Measurements from ENCODE around the gene ROCK2. TPM values are rescaled to one million over a fixed set of nuclear protein-coding genes. Genes with fewer than 3 reads are reported as not detected.

The ROCK2 gene
- total and polyA plus RNA-seq, 2 of the 13 experiments (the other 11 are each of a cell fraction or from before 2014, with no cell fraction given), result 38.1 to 119 TPM

DNA sequence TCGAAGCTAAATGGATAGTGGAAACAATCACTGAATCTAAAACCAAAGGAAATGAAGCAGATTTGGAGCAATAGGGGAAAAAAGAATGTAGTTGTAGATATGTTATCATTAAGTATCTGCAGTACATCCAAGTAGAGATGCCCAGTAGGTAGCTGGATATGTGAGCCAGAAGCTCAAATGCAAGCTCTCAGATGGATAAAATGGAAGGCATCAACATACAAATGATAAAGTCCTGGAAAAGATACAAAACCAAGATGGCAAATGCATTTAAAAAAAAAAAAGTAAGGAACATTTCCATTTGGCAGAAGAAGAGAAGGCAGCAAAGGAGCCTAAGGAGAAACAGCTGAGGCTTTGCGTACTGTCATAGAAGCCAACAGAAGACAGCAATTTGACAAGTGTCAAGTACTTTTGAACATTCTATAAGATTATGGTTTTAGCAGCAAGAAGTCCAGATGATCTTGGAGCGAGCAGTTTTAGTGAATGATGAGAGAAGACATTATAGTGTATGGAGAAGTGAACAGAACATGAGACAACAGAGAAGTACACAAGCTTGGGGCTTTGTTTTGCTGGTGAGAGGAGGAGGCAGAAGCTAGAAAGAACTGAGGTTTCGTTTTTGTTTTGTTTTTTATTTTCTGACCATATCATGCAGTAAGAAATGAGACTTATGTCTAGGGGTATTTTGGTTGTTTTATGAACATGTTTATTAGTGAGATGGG, 18.3 kb downstream of the ROCK2 start:
- Histone ChIP-seq H3K9me3 (ENCODE audit: low read length) (no peaks in the 10 kb centered on the region), H3K9ac (ENCODE audit: insufficient read depth, low read depth, low read length) (no peak overlapping the region), H3K4me2 (ENCODE audit: low read depth, low read length) (no peak overlapping the region), H2AFZ (ENCODE audit: low read length) (no peak overlapping the region), H4K20me1 (ENCODE audit: insufficient read depth, low read length) (peaks cover 93% of the 10 kb centered on the region), H3K36me3 (replicated peaks in 1 of 2; ENCODE audit: control insufficient read depth in 1 of 2, insufficient read depth in 2 of 2, low read length in 2 of 2) (no peaks in the 10 kb centered on the region; a peak in 2 of 5 replicates), H3K27ac (ENCODE audit: extremely low read length, insufficient read depth, low read length) (no peak overlapping the region), H3K4me1 (ENCODE audit: insufficient read depth, low read length) (peaks cover 67% of the 10 kb centered on the region), H3K79me2 (ENCODE audit: insufficient read depth, low read length) (peaks cover 94% of the 10 kb centered on the region), H3K4me3 (replicated peaks in 1 of 3; ENCODE audit: insufficient read depth in 1 of 3, low read depth in 2 of 3, low read length in 3 of 3) (no peak overlapping the region), H3K27me3 (ENCODE audit: control insufficient read depth in 1 of 2, insufficient read depth in 2 of 2, low read length in 2 of 2) (no peaks in the 10 kb centered on the region)
- intact Hi-C loops (cut with micrococcal nuclease; ENCODE audit: unreplicated experiment) (no loop called here), in situ Hi-C loops (cut with HindIII; ENCODE audit: extremely low pct_ligation_motif_present, low pct_unique_long_range_greater_than_20kb) (no loop called here)
- no TSS peak for BruUV-seq (replicated peaks)
- CTCF ChIA-PET (ENCODE audit: low intra/inter-chr PET ratio, low total read pairs), result no interaction called here
- FAIRE-seq (no peak), DNase-seq (ENCODE audit: low spot score) (no peak), ATAC-seq (no peak)
- POLR2A ChIA-PET, result interaction anchor here (1.0 kb wide), 1 partner anchor 28 kb away, joined by 3 read pairs; no protein-coding TSS in a partner anchor
- no peak for TF ChIP-seq HIVEP1 (CRISPR knock-in tag; IDR thresholded peaks at IDR 0.05)
- TF ChIP-seq ZNF557 (CRISPR knock-in tag; IDR thresholded peaks at IDR 0.05), result no peak
- no peak for TF ChIP-seq HDAC2 (CRISPR knock-in tag; IDR thresholded peaks at IDR 0.05)
- peak; percentile 33 for TF ChIP-seq RBM22 (optimal IDR thresholded peaks at IDR 0.05; ENCODE audit: low read length)
- no peak for TF ChIP-seq PBX2 (CRISPR knock-in tag; IDR thresholded peaks at IDR 0.05)
- no peak for TF ChIP-seq ZNF468 (CRISPR knock-in tag; IDR thresholded peaks at IDR 0.05)
- 72% methylated on average over 4 of the region's 4 CpGs for WGBS (ENCODE audit: low lambda C conversion rate)

- H3K4me2 ChIP-seq (ENCODE audit: low read depth, low read length), result no peak overlapping the region
- no TSS peak for BruUV-seq (replicated peaks)
Measured at GRCh38 chr2:11321847-11322246, 22.6 kb downstream of the ROCK2 start.

More at GRCh38 chr2:11321847-11322246, 22.6 kb downstream of the ROCK2 start:
- CTCF ChIA-PET (ENCODE audit: low intra/inter-chr PET ratio, low total read pairs), result no interaction called here
- no peak overlapping the region for H2AFZ ChIP-seq (ENCODE audit: low read length)
- 92% methylated on average over 3 of the region's 3 CpGs for WGBS (ENCODE audit: low lambda C conversion rate)
- DNase-seq (ENCODE audit: low spot score) (no peak), ATAC-seq (no peak), FAIRE-seq (no peak)
- peaks cover 48% of the 10 kb centered on the region for H3K4me1 ChIP-seq (ENCODE audit: insufficient read depth, low read length)
- H3K9ac ChIP-seq (ENCODE audit: insufficient read depth, low read depth, low read length), result no peak overlapping the region
- H3K79me2 ChIP-seq (ENCODE audit: insufficient read depth, low read length), result peaks cover 87% of the 10 kb centered on the region
- H3K36me3 ChIP-seq (replicated peaks in 1 of 2; ENCODE audit: control insufficient read depth in 1 of 2, insufficient read depth in 2 of 2, low read length in 2 of 2), result peaks cover 0 to 3% of the 10 kb centered on the region in 2 experiments; a peak in 4 of 5 replicates
- H3K27ac ChIP-seq (ENCODE audit: extremely low read length, insufficient read depth, low read length), result no peak overlapping the region
- in situ Hi-C loops (cut with HindIII; ENCODE audit: extremely low pct_ligation_motif_present, low pct_unique_long_range_greater_than_20kb), result no loop called here
- no peak overlapping the region for H3K4me3 ChIP-seq (replicated peaks in 1 of 3; ENCODE audit: insufficient read depth in 1 of 3, low read depth in 2 of 3, low read length in 3 of 3)
- H3K9me3 ChIP-seq (ENCODE audit: low read length), result no peaks in the 10 kb centered on the region
- peaks cover 77% of the 10 kb centered on the region for H4K20me1 ChIP-seq (ENCODE audit: insufficient read depth, low read length)
- intact Hi-C loops (cut with micrococcal nuclease; ENCODE audit: unreplicated experiment), result no loop called here
- H3K27me3 ChIP-seq (ENCODE audit: control insufficient read depth in 1 of 2, insufficient read depth in 2 of 2, low read length in 2 of 2), result no peaks in the 10 kb centered on the region
- POLR2A ChIA-PET, result no interaction called here
- TF ChIP-seq HOXA3 (CRISPR knock-in tag; IDR thresholded peaks at IDR 0.05) (no peak), RARA (CRISPR knock-in tag; IDR thresholded peaks at IDR 0.05) (no peak), SIX1 (CRISPR knock-in tag; IDR thresholded peaks at IDR 0.05; ENCODE audit: borderline replicate concordance) (no peak), HNF4G (IDR thresholded peaks at IDR 0.05; ENCODE audit: borderline replicate concordance, low read depth, low read length) (no peak), HNF4G (CRISPR knock-in tag; IDR thresholded peaks at IDR 0.05; ENCODE audit: borderline replicate concordance, low read depth) (no peak), BRD4 (CRISPR knock-in tag; IDR thresholded peaks at IDR 0.05) (no peak), SKIL (CRISPR knock-in tag; IDR thresholded peaks at IDR 0.05; ENCODE audit: borderline replicate concordance) (no peak), RBM22 (optimal IDR thresholded peaks at IDR 0.05; ENCODE audit: low read length) (peak; percentile 70)
- TF ChIP-seq, protein P1, sequence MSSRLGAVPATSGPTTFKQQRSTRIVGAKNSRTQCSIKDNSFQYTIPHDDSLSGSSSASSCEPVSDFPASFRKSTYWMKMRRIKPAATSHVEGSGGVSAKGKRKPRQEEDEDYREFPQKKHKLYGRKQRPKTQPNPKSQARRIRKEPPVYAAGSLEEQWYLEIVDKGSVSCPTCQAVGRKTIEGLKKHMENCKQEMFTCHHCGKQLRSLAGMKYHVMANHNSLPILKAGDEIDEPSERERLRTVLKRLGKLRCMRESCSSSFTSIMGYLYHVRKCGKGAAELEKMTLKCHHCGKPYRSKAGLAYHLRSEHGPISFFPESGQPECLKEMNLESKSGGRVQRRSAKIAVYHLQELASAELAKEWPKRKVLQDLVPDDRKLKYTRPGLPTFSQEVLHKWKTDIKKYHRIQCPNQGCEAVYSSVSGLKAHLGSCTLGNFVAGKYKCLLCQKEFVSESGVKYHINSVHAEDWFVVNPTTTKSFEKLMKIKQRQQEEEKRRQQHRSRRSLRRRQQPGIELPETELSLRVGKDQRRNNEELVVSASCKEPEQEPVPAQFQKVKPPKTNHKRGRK (CRISPR knock-in tag; IDR thresholded peaks at IDR 0.05), result no peak

Measured in HepG2 (cell line).